Endodermal cell (in vitro differentiated cells): ENCODE results near the gene TOMM22. TPM values are rescaled to one million over a fixed set of nuclear protein-coding genes. Genes with fewer than 3 reads are reported as not detected.
A peak's percentile ranks its signal among the peaks of the same experiment; 100 is the strongest.

Source experiments
- DNase-seq: peaks from one replicate; pipeline ENCODE4 v3.0.0-alpha.2; 2017
- H3K27ac ChIP-seq: 2 replicates; pipeline ENCODE4 v1.5.1; 2013; ENCODE audit warnings: mild to moderate bottlenecking, low read depth, low read length, moderate library complexity
- H3K27me3 ChIP-seq: 2 replicates; pipeline ENCODE4 v1.6.1; 2013; ENCODE audit warnings: mild to moderate bottlenecking, low read length, moderate library complexity; ENCODE audit not compliant: insufficient read depth, control insufficient read depth, poor library complexity, severe bottlenecking
- H3K36me3 ChIP-seq: 2 replicates; pipeline ENCODE4 v1.7.0; 2013; ENCODE audit warnings: mild to moderate bottlenecking, low read length, moderate library complexity; ENCODE audit not compliant: control insufficient read depth, insufficient read depth
- H3K4me1 ChIP-seq: one replicate; pipeline ENCODE4 v1.7.0; 2013; ENCODE audit warnings: low read length; ENCODE audit not compliant: control insufficient read depth, insufficient read depth
- H3K4me3 ChIP-seq: 2 replicates; pipeline ENCODE4 v1.5.1; 2013; ENCODE audit warnings: mild to moderate bottlenecking, low read length, moderate library complexity
- H3K9ac ChIP-seq: 2 replicates; pipeline ENCODE4 v1.6.1; 2013; ENCODE audit warnings: mild to moderate bottlenecking, low read length, moderate library complexity; ENCODE audit not compliant: poor library complexity, severe bottlenecking; ENCODE audit errors: extremely low read depth
- H3K9me3 ChIP-seq: 2 replicates; pipeline ENCODE4 v1.6.1; 2013; ENCODE audit warnings: mild to moderate bottlenecking, low read length, moderate library complexity; ENCODE audit not compliant: control insufficient read depth
- H3K27ac Mint-ChIP-seq: 2 replicates; pipeline ENCODE4 v1.8.0; 2020; ENCODE audit warnings: mixed read lengths
- H3K27me3 Mint-ChIP-seq: 2 replicates; pipeline ENCODE4 v1.8.0; 2021; ENCODE audit warnings: mild to moderate bottlenecking, mixed read lengths; ENCODE audit not compliant: insufficient read depth
- H3K36me3 Mint-ChIP-seq: 2 replicates; pipeline ENCODE4 v1.8.0; 2020; ENCODE audit warnings: low read depth, mixed read lengths
- H3K4me1 Mint-ChIP-seq: 2 replicates; pipeline ENCODE4 v1.8.0; 2020; ENCODE audit warnings: mixed read lengths
- H3K4me3 Mint-ChIP-seq: 2 replicates; pipeline ENCODE4 v1.8.0; 2020; ENCODE audit warnings: mild to moderate bottlenecking, moderate library complexity, mixed read lengths
- H3K9me3 Mint-ChIP-seq: 2 replicates; pipeline ENCODE4 v1.8.0; 2020; ENCODE audit warnings: mild to moderate bottlenecking, mixed read lengths
- WGBS, 2 experiments: methylation state at CpG; one replicate each; pipeline versions ENCODE4 v1.1.5 to v1.1.7; 2013; ENCODE audit warnings: missing lambda C conversion rate in 2 of 2, mixed read lengths in 1 of 2; ENCODE audit not compliant: insufficient coverage in 1 of 2, insufficient read length in 1 of 2; 5-methylcytosine and 5-hydroxymethylcytosine counted together
- total RNA-seq, 2 donors: library from RNA; stranded (reverse); fragmentation: NEBNext Ultra II Directional in 1 of 2; extraction: Animal tissue kit (Norgen Biotek cat#: 25700) in 1 of 2; gene quantifications; 2 replicates in 1 of 2; 3 replicates in 1 of 2; pipeline ENCODE4 v1.2.1, GENCODE V29; 2021
- TF ChIP-seq, protein P1 (sequence below): fragments of 200-600 bp; sonication (generic); conservative IDR thresholded peaks from 2 replicates; pipeline ENCODE4 v1.5.0; 2021; ENCODE audit warnings: antibody characterized with exemption, mild to moderate bottlenecking

TOMM22 gene
- total RNA-seq, 2 donors from 2014 or later, result 114 to 119 TPM

DNA sequence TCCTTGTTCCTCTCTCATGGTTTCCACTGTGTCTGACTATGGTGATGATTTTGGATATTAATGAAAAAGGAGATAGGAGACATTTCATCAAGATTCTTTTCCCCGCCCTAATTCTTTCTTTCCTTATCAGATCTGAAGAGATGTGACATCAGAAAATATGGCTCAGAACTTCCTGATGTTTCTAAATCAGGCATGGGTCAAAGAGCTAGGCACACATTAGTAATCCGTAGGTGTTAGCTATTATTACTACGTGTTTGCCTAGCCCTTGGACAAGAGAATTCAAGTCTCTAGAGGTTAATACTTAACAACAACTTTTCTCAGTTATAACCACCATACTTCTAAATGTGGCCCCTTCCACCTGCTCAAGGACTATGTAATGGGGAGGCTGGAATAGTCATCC is 13.2 kb downstream of the TOMM22 start:
- Mint-ChIP-seq H3K27ac (no peak overlapping the region), H3K36me3 (peaks cover 49% of the 10 kb centered on the region), H3K4me3 (no peak overlapping the region)

GRCh38 chr22:38696606-38697424 is 15.1 kb downstream of the TOMM22 start:
- Mint-ChIP-seq H3K4me1 (peaks cover 35% of the 10 kb centered on the region), H3K27ac (peak overlapping the region; percentile 2), H3K4me3 (no peak overlapping the region), H3K9me3 (no peaks in the 10 kb centered on the region), H3K27me3 (no peaks in the 10 kb centered on the region), H3K36me3 (peaks cover 40% of the 10 kb centered on the region)
- H3K27me3 ChIP-seq, result no peaks in the 10 kb centered on the region
- peak overlapping the region; percentile 86 for H3K4me3 ChIP-seq
- WGBS, 2 experiments, result 55 to 75% methylated on average over 3 of the region's 3 CpGs
- H3K4me1 ChIP-seq, result peaks cover 5% of the 10 kb centered on the region
- DNase-seq, result no peak
- H3K9me3 ChIP-seq, result no peaks in the 10 kb centered on the region
- no peak overlapping the region for H3K9ac ChIP-seq
- no peak overlapping the region for H3K27ac ChIP-seq
- peaks cover 16% of the 10 kb centered on the region for H3K36me3 ChIP-seq
- TF ChIP-seq, protein P1, sequence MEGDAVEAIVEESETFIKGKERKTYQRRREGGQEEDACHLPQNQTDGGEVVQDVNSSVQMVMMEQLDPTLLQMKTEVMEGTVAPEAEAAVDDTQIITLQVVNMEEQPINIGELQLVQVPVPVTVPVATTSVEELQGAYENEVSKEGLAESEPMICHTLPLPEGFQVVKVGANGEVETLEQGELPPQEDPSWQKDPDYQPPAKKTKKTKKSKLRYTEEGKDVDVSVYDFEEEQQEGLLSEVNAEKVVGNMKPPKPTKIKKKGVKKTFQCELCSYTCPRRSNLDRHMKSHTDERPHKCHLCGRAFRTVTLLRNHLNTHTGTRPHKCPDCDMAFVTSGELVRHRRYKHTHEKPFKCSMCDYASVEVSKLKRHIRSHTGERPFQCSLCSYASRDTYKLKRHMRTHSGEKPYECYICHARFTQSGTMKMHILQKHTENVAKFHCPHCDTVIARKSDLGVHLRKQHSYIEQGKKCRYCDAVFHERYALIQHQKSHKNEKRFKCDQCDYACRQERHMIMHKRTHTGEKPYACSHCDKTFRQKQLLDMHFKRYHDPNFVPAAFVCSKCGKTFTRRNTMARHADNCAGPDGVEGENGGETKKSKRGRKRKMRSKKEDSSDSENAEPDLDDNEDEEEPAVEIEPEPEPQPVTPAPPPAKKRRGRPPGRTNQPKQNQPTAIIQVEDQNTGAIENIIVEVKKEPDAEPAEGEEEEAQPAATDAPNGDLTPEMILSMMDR, result no peak

More for the DNA sequence above, 13.2 kb downstream of the TOMM22 start:
- no peak for DNase-seq
- H3K4me3 ChIP-seq, result no peak overlapping the region
- peaks cover 5% of the 10 kb centered on the region for H3K4me1 ChIP-seq
- 94 to 100% methylated on average over 3 of the region's 3 CpGs for WGBS, 2 experiments
- H3K9me3 ChIP-seq, result no peaks in the 10 kb centered on the region
- H3K27ac ChIP-seq, result no peak overlapping the region
- Mint-ChIP-seq H3K9me3 (no peaks in the 10 kb centered on the region), H3K4me1 (peaks cover 35% of the 10 kb centered on the region), H3K27me3 (no peaks in the 10 kb centered on the region)
- no peaks in the 10 kb centered on the region for H3K27me3 ChIP-seq
- no peak overlapping the region for H3K9ac ChIP-seq
- peaks cover 34% of the 10 kb centered on the region for H3K36me3 ChIP-seq
- TF ChIP-seq, protein P1, result no peak

- TF ChIP-seq, protein P1, result no peak
- WGBS, 2 experiments, result 88% methylated on average over 8 of the region's 8 CpGs
- Histone ChIP-seq H3K27me3 (no peaks in the 10 kb centered on the region), H3K4me3 (peak overlapping the region; percentile 86), H3K36me3 (peaks cover 11% of the 10 kb centered on the region), H3K9ac (no peak overlapping the region), H3K9me3 (no peaks in the 10 kb centered on the region), H3K27ac (no peak overlapping the region), H3K4me1 (peaks cover 5% of the 10 kb centered on the region)
- DNase-seq, result no peak
- H3K4me3 Mint-ChIP-seq, result peak overlapping the region; percentile 82
- no peaks in the 10 kb centered on the region for H3K9me3 Mint-ChIP-seq
- H3K27ac Mint-ChIP-seq, result peak overlapping the region; percentile 6
- peaks cover 37% of the 10 kb centered on the region for H3K36me3 Mint-ChIP-seq
- H3K4me1 Mint-ChIP-seq, result peaks cover 35% of the 10 kb centered on the region
- H3K27me3 Mint-ChIP-seq, result no peaks in the 10 kb centered on the region
Observed at GRCh38 chr22:38697425-38698089, 15.8 kb downstream of the TOMM22 start.
